H9 (cell line): ENCODE measurements around the gene DEGS2. TPM values are rescaled to one million over a fixed set of nuclear protein-coding genes. Genes with fewer than 3 reads are reported as not detected.
A peak's percentile ranks its signal among the peaks of the same experiment; 100 is the strongest.

Experiments used
- DNase-seq: peaks from one replicate; pipeline ENCODE4 v3.0.0-alpha.2; 2017
- H2AFZ ChIP-seq: one replicate; pipeline ENCODE4 v1.6.1; 2013; ENCODE audit warnings: mild to moderate bottlenecking, low read length, control low read depth, moderate library complexity
- H2AK5ac ChIP-seq: 2 replicates; pipeline ENCODE4 v1.6.1; 2013; ENCODE audit warnings: low read length, control low read depth, mixed read lengths; ENCODE audit not compliant: insufficient read length
- H2BK120ac ChIP-seq: one replicate; pipeline ENCODE4 v1.6.1; 2013; ENCODE audit warnings: low read depth, mild to moderate bottlenecking, low read length, control low read depth, inconsistent platforms; ENCODE audit not compliant: poor library complexity, severe bottlenecking
- H2BK12ac ChIP-seq: 2 replicates; pipeline ENCODE4 v1.6.1; 2013; ENCODE audit warnings: low read length, control low read depth, mixed read lengths, low read depth; ENCODE audit not compliant: insufficient read length
- H2BK15ac ChIP-seq: 2 replicates; pipeline ENCODE4 v1.6.1; 2013; ENCODE audit warnings: low read depth, low read length, control low read depth
- H2BK20ac ChIP-seq: one replicate; pipeline ENCODE4 v1.6.1; 2013; ENCODE audit warnings: low read depth, mild to moderate bottlenecking, low read length, control low read depth, inconsistent platforms; ENCODE audit not compliant: poor library complexity, severe bottlenecking
- H2BK5ac ChIP-seq: 2 replicates; pipeline ENCODE4 v1.6.1; 2013; ENCODE audit warnings: low read length, control low read depth, mixed read lengths; ENCODE audit not compliant: insufficient read length
- H3K14ac ChIP-seq: 2 replicates; pipeline ENCODE4 v1.6.1; 2013; ENCODE audit warnings: low read length, control low read depth; ENCODE audit not compliant: insufficient read depth
- H3K18ac ChIP-seq: 2 replicates; pipeline ENCODE4 v1.6.1; 2013; ENCODE audit warnings: low read depth, mild to moderate bottlenecking, mixed read lengths, low read length, control low read depth; ENCODE audit not compliant: insufficient read length
- H3K23ac ChIP-seq: 2 replicates; pipeline ENCODE4 v1.6.1; 2013; ENCODE audit warnings: low read length, control low read depth, mixed read lengths, low read depth; ENCODE audit not compliant: insufficient read length
- H3K23me2 ChIP-seq: 2 replicates; pipeline ENCODE4 v1.6.1; 2013; ENCODE audit warnings: low read depth, mild to moderate bottlenecking, mixed read lengths, low read length, control low read depth; ENCODE audit not compliant: insufficient read length, poor library complexity, severe bottlenecking
- H3K27ac ChIP-seq: 2 replicates; pipeline ENCODE4 v1.5.1; 2013; ENCODE audit warnings: low read length, control low read depth, mixed read lengths, low read depth; ENCODE audit not compliant: insufficient read length
- H3K27me3 ChIP-seq: 2 replicates; pipeline ENCODE4 v1.6.1; 2013; ENCODE audit warnings: low read length, control low read depth, inconsistent platforms; ENCODE audit not compliant: insufficient read depth
- H3K4ac ChIP-seq: 2 replicates; pipeline ENCODE4 v1.6.1; 2013; ENCODE audit warnings: low read depth, mild to moderate bottlenecking, control low read depth, inconsistent platforms, low read length, moderate library complexity
- H3K4me1 ChIP-seq: 2 replicates; pipeline ENCODE4 v1.6.1; 2013; ENCODE audit warnings: low read length, control low read depth, inconsistent platforms; ENCODE audit not compliant: insufficient read depth
- H3K4me2 ChIP-seq: 2 replicates; pipeline ENCODE4 v1.6.1; 2013; ENCODE audit warnings: low read length, control low read depth, mixed read lengths; ENCODE audit not compliant: insufficient read length, insufficient read depth
- H3K56ac ChIP-seq: 2 replicates; pipeline ENCODE4 v1.6.1; 2013; ENCODE audit warnings: low read depth, mild to moderate bottlenecking, mixed read lengths, low read length, control low read depth; ENCODE audit not compliant: insufficient read length
- H3K79me1 ChIP-seq: 2 replicates; pipeline ENCODE4 v1.6.1; 2013; ENCODE audit warnings: low read depth, mild to moderate bottlenecking, moderate library complexity, low read length, control low read depth, inconsistent platforms; ENCODE audit not compliant: insufficient read depth, poor library complexity, severe bottlenecking
- H3K79me2 ChIP-seq: 2 replicates; pipeline ENCODE4 v1.6.1; 2013; ENCODE audit warnings: low read length, control low read depth, inconsistent platforms; ENCODE audit not compliant: insufficient read depth
- H3K9ac ChIP-seq: 2 replicates; pipeline ENCODE4 v1.6.1; 2013; ENCODE audit warnings: low read length, control low read depth, mixed read lengths; ENCODE audit not compliant: insufficient read length; ENCODE audit errors: extremely low read depth
- H3K9me3 ChIP-seq: one replicate; pipeline ENCODE4 v1.6.1; 2013; ENCODE audit warnings: low read depth, low read length, inconsistent platforms; ENCODE audit not compliant: control insufficient read depth
- H3T11ph ChIP-seq: one replicate; pipeline ENCODE4 v1.6.1; 2013; ENCODE audit warnings: mild to moderate bottlenecking, low read length, control low read depth, inconsistent platforms
- H4K20me1 ChIP-seq: one replicate; pipeline ENCODE4 v1.6.1; 2013; ENCODE audit not compliant: control insufficient read depth, insufficient read length, insufficient read depth
- H4K5ac ChIP-seq: 2 replicates; pipeline ENCODE4 v1.6.1; 2013; ENCODE audit warnings: low read depth, mild to moderate bottlenecking, mixed read lengths, low read length, control low read depth; ENCODE audit not compliant: insufficient read length
- H4K8ac ChIP-seq: replicated peaks from 2 replicates; pipeline ENCODE4 v1.6.1; 2013; ENCODE audit warnings: low read length, control low read depth, mixed read lengths, low read depth; ENCODE audit not compliant: insufficient read length
- H4K91ac ChIP-seq: 2 replicates; pipeline ENCODE4 v1.6.1; 2013; ENCODE audit warnings: low read depth, mild to moderate bottlenecking, moderate library complexity, mixed read lengths, low read length, control low read depth; ENCODE audit not compliant: insufficient read length
- H3K27ac Mint-ChIP-seq, 3 experiments: 2 replicates in 2 of 3; 3 replicates in 1 of 3; pipeline ENCODE4 v1.8.0; 2020 to 2021; ENCODE audit warnings: mixed read lengths in 3 of 3, mild to moderate bottlenecking in 1 of 3, moderate library complexity in 1 of 3
- H3K27me3 Mint-ChIP-seq: 2 replicates; pipeline ENCODE4 v1.8.0; 2021; ENCODE audit warnings: low read depth, mild to moderate bottlenecking, moderate library complexity, mixed read lengths
- H3K36me3 Mint-ChIP-seq, 3 experiments: 2 replicates in 2 of 3; 3 replicates in 1 of 3; pipeline ENCODE4 v1.8.0; 2020 to 2021; ENCODE audit warnings: low read depth in 3 of 3, mixed read lengths in 3 of 3; ENCODE audit not compliant: insufficient read depth in 1 of 3
- H3K4me1 Mint-ChIP-seq, 2 experiments: 2 replicates each; pipeline ENCODE4 v1.8.0; 2020; ENCODE audit warnings: mixed read lengths in 2 of 2
- H3K4me3 Mint-ChIP-seq, 2 experiments: 2 replicates in 1 of 2; 3 replicates in 1 of 2; pipeline ENCODE4 v1.8.0; 2020 to 2021; ENCODE audit warnings: mild to moderate bottlenecking in 2 of 2, mixed read lengths in 2 of 2, moderate library complexity in 1 of 2
- H3K9me3 Mint-ChIP-seq, 2 experiments: 2 replicates in 1 of 2; 3 replicates in 1 of 2; pipeline ENCODE4 v1.8.0; 2020; ENCODE audit warnings: mild to moderate bottlenecking in 2 of 2, mixed read lengths in 2 of 2, moderate library complexity in 1 of 2
- CTCF ChIP-seq: fragments of 200-600 bp; sonication (generic); conservative IDR thresholded peaks from 3 replicates; pipeline ENCODE4 v1.8.0; 2021; ENCODE audit warnings: antibody characterized with exemption, mild to moderate bottlenecking
- WGBS: extraction: QIAGEN DNeasy Blood & Tissue Kit; methylation state at CpG from one replicate; pipeline ENCODE4 v1.1.7; 2013; ENCODE audit warnings: missing lambda C conversion rate, low lambda C conversion rate, mixed read lengths; ENCODE audit not compliant: insufficient read length; ENCODE audit errors: extremely low coverage; 5-methylcytosine and 5-hydroxymethylcytosine counted together
- total RNA-seq: library from RNA; stranded (reverse); gene quantifications from 2 replicates; pipeline ENCODE4 v1.2.1, GENCODE V29; 2021

Gene DEGS2
- total RNA-seq, 1 experiment from 2014 or later = 0.72 TPM

- Histone ChIP-seq H2BK120ac (no peak overlapping the region), H2BK12ac (no peak overlapping the region), H3K23me2 (no peaks in the 10 kb centered on the region), H2BK5ac (no peak overlapping the region), H4K8ac (no peak overlapping the region), H2AFZ (no peak overlapping the region), H3K23ac (no peak overlapping the region), H3K4ac (no peak overlapping the region), H3K4me2 (no peak overlapping the region), H2BK20ac (no peak overlapping the region), H3K27me3 (no peaks in the 10 kb centered on the region), H2AK5ac (no peak overlapping the region), H3K18ac (no peak overlapping the region), H3K9ac (no peak overlapping the region), H4K20me1 (peaks cover 2% of the 10 kb centered on the region), H3K4me1 (no peaks in the 10 kb centered on the region), H3K27ac (no peak overlapping the region), H4K5ac (no peak overlapping the region), H3K79me2 (no peaks in the 10 kb centered on the region), H3K56ac (no peak overlapping the region), H3K14ac (no peak overlapping the region), H3T11ph (no peak overlapping the region), H4K91ac (no peak overlapping the region), H2BK15ac (no peak overlapping the region), H3K79me1 (no peaks in the 10 kb centered on the region), H3K9me3 (no peaks in the 10 kb centered on the region)
- no peak for DNase-seq
- Mint-ChIP-seq H3K4me3 (no peak overlapping the region), H3K27ac (peak overlapping the region in 1 of 3 experiments; percentile 47; a peak in 3 of 7 replicates), H3K9me3 (no peaks in the 10 kb centered on the region), H3K4me1 (peaks cover 7% of the 10 kb centered on the region in 2 experiments), H3K27me3 (no peaks in the 10 kb centered on the region), H3K36me3 (no peaks in the 10 kb centered on the region)
- WGBS = no CpG with 5 or more reads among the region's 14 CpGs
- no peak for TF ChIP-seq CTCF
Observed at GRCh38 chr14:100117633-100118395, 41.6 kb downstream of the DEGS2 start.
